ENCODE data around the gene EPO. TPM values are rescaled to one million over a fixed set of nuclear protein-coding genes. Genes with fewer than 3 reads are reported as not detected.
"Not testable (repeated sequence)": the region's sequence is repeated elsewhere in the genome, so short reads cannot be mapped to it uniquely, and the experiment has no call there.

The EPO gene
- total RNA-seq, 3 donors from 2014 or later, result not detected

DNA sequence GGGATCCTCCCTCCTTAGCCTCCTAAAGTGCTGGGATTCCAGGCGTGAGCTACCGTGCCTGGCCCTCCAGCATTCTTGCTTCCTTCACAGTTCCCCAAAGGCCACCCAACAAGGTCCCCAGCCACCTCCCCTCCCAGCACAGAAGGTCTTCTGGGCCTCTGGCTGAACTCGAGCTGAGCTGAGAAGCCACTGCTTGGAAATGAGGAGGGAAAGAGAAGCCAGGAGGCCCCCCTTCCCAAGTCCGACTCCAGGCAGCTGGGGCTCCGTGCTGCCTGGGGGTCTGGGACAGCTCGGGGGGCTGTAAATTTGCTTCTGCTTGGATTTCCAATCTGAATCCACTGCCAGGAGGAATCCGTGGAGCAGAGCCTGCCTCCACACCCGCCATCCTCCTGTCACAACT, 5.5 kb upstream of the EPO start:
- Histone ChIP-seq H3K4me3 (no peak overlapping the region), H3K9me3 (no peaks in the 10 kb centered on the region), H3K4me1 (ENCODE audit: low read depth) (peaks cover under 1% of the 10 kb centered on the region), H3K36me3 (ENCODE audit: low read depth) (no peaks in the 10 kb centered on the region)
- DNase-seq, result no peak
- intact Hi-C loops (cut with DNase I, micrococcal nuclease), result no loop called here
- TF ChIP-seq, protein P1, sequence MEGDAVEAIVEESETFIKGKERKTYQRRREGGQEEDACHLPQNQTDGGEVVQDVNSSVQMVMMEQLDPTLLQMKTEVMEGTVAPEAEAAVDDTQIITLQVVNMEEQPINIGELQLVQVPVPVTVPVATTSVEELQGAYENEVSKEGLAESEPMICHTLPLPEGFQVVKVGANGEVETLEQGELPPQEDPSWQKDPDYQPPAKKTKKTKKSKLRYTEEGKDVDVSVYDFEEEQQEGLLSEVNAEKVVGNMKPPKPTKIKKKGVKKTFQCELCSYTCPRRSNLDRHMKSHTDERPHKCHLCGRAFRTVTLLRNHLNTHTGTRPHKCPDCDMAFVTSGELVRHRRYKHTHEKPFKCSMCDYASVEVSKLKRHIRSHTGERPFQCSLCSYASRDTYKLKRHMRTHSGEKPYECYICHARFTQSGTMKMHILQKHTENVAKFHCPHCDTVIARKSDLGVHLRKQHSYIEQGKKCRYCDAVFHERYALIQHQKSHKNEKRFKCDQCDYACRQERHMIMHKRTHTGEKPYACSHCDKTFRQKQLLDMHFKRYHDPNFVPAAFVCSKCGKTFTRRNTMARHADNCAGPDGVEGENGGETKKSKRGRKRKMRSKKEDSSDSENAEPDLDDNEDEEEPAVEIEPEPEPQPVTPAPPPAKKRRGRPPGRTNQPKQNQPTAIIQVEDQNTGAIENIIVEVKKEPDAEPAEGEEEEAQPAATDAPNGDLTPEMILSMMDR (IDR thresholded peaks at IDR 0.05), result no peak
- no peak for ATAC-seq

DNA sequence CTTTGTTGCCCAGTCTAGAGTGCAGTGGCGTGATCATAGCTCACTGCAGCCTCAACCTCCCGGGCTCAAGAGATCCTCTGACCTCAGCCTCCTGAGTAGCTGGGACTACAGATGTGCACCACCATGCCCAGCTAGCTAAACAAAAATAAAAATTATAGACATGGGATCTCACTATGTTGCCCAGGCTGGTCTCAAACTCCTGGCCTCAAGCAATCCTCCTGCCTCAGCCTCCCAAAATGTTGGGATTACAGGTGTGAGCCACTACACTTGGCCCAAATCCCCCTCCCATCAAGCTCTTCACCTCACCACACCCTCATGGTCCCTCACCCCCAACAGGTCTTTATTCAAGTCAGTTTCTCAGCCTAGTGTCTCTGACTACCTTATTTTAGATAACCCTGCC, 3.2 kb upstream of the EPO start:
- H3K4me3 ChIP-seq; DNase-seq; intact Hi-C loops (cut with DNase I, micrococcal nuclease); H3K9me3 ChIP-seq; H3K4me1 ChIP-seq (ENCODE audit: low read depth); H3K36me3 ChIP-seq (ENCODE audit: low read depth); ATAC-seq: not testable (repeated sequence)

DNA sequence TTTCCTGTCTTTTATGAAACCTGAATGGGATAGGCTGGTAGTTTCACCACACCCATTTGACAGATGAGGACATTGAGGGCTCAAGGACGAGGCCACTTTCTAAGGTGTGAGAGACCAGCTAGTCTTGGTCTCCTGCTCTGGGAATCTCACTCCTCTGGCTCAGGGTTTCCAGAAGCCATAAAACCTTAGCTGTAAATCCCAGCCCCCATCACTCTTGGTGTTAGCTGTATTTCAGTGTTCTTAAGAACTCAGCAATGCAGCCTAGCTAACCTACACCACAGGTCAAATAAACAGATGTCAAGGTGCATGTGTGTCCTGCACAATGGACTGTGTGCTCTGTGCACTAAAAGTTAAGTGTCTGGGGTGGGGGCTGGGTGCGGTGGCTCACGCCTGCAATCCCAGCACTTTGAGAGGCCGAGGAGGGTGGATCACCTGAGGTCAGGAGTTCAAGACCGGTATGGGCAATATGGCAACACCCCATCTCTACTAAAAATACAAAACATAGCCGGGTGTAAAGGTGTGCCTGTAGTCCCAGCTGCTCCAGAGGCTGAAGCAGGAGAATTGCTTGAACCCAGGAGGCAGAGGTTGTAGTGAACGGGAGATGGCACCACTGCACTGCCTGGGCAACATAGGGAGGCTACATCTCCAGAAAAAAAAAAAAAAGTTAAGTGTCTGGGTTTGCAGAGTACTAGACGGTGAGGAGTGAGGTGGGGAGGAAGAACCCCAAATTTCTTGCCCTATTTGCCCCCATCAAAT, 567 bp upstream of the EPO start:
- intact Hi-C loops (cut with DNase I, micrococcal nuclease), result no loop called here
- Histone ChIP-seq H3K4me1 (ENCODE audit: low read depth) (peaks cover 8% of the 10 kb centered on the region), H3K4me3 (no peak overlapping the region), H3K9me3 (no peaks in the 10 kb centered on the region), H3K36me3 (ENCODE audit: low read depth) (no peaks in the 10 kb centered on the region)
- ATAC-seq (peak; percentile 66), DNase-seq (peak in 1 of 3 donors; percentile 17)
- TF ChIP-seq, protein P1 (IDR thresholded peaks at IDR 0.05), result no peak

DNA sequence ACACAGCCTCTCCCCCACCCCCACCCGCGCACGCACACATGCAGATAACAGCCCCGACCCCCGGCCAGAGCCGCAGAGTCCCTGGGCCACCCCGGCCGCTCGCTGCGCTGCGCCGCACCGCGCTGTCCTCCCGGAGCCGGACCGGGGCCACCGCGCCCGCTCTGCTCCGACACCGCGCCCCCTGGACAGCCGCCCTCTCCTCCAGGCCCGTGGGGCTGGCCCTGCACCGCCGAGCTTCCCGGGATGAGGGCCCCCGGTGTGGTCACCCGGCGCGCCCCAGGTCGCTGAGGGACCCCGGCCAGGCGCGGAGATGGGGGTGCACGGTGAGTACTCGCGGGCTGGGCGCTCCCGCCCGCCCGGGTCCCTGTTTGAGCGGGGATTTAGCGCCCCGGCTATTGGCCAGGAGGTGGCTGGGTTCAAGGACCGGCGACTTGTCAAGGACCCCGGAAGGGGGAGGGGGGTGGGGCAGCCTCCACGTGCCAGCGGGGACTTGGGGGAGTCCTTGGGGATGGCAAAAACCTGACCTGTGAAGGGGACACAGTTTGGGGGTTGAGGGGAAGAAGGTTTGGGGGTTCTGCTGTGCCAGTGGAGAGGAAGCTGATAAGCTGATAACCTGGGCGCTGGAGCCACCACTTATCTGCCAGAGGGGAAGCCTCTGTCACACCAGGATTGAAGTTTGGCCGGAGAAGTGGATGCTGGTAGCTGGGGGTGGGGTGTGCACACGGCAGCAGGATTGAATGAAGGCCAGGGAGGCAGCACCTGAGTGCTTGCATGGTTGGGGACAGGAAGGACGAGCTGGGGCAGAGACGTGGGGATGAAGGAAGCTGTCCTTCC, 620 bp downstream of the EPO start:
- intact Hi-C loops (cut with DNase I, micrococcal nuclease), result no loop called here
- Histone ChIP-seq H3K9me3 (no peaks in the 10 kb centered on the region), H3K4me3 (no peak overlapping the region), H3K36me3 (ENCODE audit: low read depth) (no peaks in the 10 kb centered on the region), H3K4me1 (ENCODE audit: low read depth) (peaks cover 14% of the 10 kb centered on the region)
- ATAC-seq, result no peak
- no peak for DNase-seq
- TF ChIP-seq, protein P1 (IDR thresholded peaks at IDR 0.05), result no peak

DNA sequence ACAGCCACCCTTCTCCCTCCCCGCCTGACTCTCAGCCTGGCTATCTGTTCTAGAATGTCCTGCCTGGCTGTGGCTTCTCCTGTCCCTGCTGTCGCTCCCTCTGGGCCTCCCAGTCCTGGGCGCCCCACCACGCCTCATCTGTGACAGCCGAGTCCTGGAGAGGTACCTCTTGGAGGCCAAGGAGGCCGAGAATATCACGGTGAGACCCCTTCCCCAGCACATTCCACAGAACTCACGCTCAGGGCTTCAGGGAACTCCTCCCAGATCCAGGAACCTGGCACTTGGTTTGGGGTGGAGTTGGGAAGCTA, 1.2 kb downstream of the EPO start:
- DNase-seq (no peak), ATAC-seq (no peak)
- H3K4me1 ChIP-seq (ENCODE audit: low read depth), result peaks cover 14% of the 10 kb centered on the region
- intact Hi-C loops (cut with DNase I, micrococcal nuclease), result no loop called here
- H3K4me3 ChIP-seq, result no peak overlapping the region
- TF ChIP-seq, protein P1 (IDR thresholded peaks at IDR 0.05), result no peak
- H3K9me3 ChIP-seq, result no peaks in the 10 kb centered on the region
- no peaks in the 10 kb centered on the region for H3K36me3 ChIP-seq (ENCODE audit: low read depth)

DNA sequence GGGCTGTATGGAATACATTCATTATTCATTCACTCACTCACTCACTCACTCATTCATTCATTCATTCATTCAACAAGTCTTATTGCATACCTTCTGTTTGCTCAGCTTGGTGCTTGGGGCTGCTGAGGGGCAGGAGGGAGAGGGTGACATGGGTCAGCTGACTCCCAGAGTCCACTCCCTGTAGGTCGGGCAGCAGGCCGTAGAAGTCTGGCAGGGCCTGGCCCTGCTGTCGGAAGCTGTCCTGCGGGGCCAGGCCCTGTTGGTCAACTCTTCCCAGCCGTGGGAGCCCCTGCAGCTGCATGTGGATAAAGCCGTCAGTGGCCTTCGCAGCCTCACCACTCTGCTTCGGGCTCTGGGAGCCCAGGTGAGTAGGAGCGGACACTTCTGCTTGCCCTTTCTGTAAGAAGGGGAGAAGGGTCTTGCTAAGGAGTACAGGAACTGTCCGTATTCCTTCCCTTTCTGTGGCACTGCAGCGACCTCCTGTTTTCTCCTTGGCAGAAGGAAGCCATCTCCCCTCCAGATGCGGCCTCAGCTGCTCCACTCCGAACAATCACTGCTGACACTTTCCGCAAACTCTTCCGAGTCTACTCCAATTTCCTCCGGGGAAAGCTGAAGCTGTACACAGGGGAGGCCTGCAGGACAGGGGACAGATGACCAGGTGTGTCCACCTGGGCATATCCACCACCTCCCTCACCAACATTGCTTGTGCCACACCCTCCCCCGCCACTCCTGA, 2.4 kb downstream of the EPO start:
- Histone ChIP-seq H3K9me3 (no peaks in the 10 kb centered on the region), H3K4me3 (no peak overlapping the region), H3K36me3 (ENCODE audit: low read depth) (no peaks in the 10 kb centered on the region), H3K4me1 (ENCODE audit: low read depth) (peaks cover 14% of the 10 kb centered on the region)
- no peak for DNase-seq
- no peak for ATAC-seq
- intact Hi-C loops (cut with DNase I, micrococcal nuclease), result no loop called here
- TF ChIP-seq, protein P1 (IDR thresholded peaks at IDR 0.05), result no peak

Data from mucosa of descending colon (tissue), 3 donors.